ENCODE measurements around the gene RAPGEF3.

RAPGEF3 gene

GRCh38 chr12:47776471-47777143 is 17.9 kb upstream of the RAPGEF3 start:
- DNase-seq (ENCODE audit: low spot score) = no peak

GRCh38 chr12:47775100-47775911 is 16.6 kb upstream of the RAPGEF3 start:
- DNase-seq (ENCODE audit: low spot score) = no peak

DNA sequence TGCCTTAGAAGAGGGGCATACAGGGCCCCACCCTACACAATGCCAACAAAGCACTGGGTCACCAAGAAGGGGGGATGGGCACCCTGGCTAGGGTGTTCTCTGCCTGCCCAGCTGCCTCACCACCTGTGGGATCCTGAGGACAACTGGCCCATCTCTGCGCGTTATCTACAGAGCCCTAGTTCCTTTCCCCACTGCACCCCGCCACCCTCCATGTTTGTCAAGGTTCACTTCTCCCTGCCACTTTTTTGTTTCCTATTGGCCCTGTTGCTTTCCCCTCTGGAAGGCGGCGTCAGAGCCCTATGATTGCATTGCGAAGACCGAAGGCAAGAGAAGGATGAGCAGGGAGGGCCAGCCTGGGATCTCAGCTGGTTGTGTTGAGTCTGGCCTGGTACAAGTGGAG is 16.0 kb upstream of the RAPGEF3 start:
- no peak for DNase-seq (ENCODE audit: low spot score)

- DNase-seq (ENCODE audit: low spot score) = peak; percentile 48
These were observed 15.3 kb upstream of the RAPGEF3 start for GRCh38 chr12:47773858-47774580.

GRCh38 chr12:47773062-47773857 is 14.6 kb upstream of the RAPGEF3 start, which contains the start of gene SLC48A1:
SLC48A1 (plus strand) TSS chr12:47773238; CDS start chr12:47773305, 67 bp downstream.
- DNase-seq (ENCODE audit: low spot score) = peak; percentile 91

- no peak for DNase-seq (ENCODE audit: low spot score)
These were observed 14.0 kb upstream of the RAPGEF3 start for GRCh38 chr12:47772738-47773061.

- DNase-seq (ENCODE audit: low spot score) = no peak
These were observed 13.5 kb upstream of the RAPGEF3 start for GRCh38 chr12:47772094-47772660.

- no peak for DNase-seq (ENCODE audit: low spot score)
These were observed 12.6 kb upstream of the RAPGEF3 start for GRCh38 chr12:47771304-47771703.

- DNase-seq (ENCODE audit: low spot score) = peak; percentile 57
These were observed 11.5 kb upstream of the RAPGEF3 start for GRCh38 chr12:47770086-47770726.

GRCh38 chr12:47769234-47770085 is 10.8 kb upstream of the RAPGEF3 start:
- DNase-seq (ENCODE audit: low spot score) = no peak

DNA sequence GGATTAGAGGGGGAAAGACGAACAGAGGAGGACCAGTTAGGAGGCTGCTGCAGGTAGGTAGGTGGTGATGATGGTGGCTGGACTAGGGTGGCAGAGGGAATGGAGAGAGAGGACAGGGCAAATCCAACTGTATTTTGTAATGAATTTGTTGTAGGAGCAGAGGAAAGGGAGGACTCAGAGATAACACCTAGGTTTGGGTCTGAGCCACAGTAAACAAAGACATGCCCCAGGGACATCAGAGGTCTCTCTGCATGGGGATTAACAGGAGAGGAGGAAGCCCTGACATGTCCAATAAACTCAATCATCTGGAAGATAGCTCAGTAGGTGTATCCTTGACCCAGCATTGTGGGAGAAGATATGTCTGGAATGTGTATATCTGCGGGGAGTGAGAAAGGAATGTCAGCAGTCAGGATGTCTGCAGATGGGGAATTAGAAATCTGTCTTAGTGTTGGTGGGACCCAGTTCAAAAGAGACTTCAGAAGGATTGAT is 9.7 kb upstream of the RAPGEF3 start:
- DNase-seq (ENCODE audit: low spot score) = peak; percentile 56

GRCh38 chr12:47767216-47767724 is 8.6 kb upstream of the RAPGEF3 start:
- DNase-seq (ENCODE audit: low spot score) = peak; percentile 78

DNA sequence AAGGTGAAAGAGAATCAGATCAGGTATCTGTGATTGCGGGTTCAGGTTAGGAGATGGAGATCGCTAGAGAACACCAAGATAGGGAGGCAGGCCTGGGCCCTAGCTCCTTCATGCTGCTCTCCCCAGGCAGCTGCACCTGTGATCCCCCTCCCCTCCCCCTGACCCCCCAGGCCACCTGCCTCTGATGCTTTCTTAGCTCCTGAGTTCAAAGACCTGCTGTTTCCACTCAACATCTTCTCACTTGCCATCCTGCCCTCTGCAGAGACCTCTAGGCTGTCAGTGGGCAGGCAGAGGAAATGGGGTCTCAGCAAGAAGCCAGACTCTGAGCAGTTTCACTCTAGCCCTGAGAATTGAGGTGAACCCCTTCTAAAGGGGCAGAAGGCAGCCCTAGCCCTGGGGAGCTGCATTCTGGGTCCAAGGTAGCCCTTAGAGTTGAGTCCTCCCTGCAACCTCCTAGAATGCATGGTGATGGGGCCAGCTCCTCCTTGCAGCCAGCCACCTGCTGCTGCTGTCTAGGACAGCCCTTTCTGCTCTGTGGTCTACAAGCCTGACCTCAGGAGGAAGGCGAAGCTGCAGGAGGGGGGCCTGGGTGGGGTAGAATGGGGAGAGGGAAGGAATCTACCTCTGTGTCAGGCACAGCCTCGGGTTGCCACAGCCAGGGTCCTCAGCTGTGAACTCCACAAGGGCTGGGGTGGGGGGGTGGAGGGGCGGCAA is 8.0 kb upstream of the RAPGEF3 start:
- no peak for DNase-seq (ENCODE audit: low spot score)

- no peak for DNase-seq (ENCODE audit: low spot score)
These were observed 5.0 kb upstream of the RAPGEF3 start for GRCh38 chr12:47763481-47764346.

DNA sequence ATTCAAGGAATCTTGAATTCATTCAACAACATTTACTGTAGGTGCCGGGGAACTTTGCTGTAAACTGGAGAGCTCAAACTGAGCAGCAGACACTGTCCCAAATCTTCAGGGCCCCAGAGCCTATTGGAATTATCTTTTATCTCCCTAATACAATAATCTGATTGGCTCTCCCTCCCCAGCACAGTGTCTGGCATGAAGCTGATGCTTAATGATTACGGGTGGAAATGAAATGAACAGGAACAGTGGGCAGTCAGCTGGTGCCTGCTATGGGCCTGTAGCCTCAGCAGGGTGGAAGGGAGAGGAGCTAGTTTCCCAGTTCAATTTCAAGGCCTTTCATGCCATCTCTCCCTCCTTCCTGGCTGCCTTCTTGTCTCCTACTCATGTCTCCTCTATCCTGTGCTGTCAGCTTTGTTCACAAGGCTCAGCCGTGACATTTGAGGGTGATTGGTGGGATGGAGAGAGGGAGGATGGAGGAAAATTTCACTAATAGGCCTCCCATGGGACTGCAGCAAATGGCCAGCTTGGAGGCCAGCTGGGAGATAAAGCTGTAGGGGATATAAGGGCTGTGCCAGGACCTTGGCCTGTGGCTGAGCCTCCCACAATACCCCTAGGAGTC is 4.3 kb upstream of the RAPGEF3 start:
- no peak for DNase-seq (ENCODE audit: low spot score)

DNA sequence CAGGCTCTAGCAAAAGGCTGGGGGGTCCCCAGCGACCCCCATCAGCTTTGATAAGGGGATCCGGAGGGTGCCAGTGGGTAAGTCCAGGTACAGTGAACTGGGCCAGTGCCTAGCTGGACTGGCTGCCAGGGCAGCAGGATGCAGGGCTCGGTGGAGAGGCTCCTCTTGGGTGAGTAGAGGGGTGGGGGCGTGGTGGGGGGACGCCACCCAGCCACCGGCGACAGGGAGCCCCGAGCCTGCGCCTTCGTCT is 171 bp downstream of the RAPGEF3 start:
- DNase-seq (ENCODE audit: low spot score) = no peak

DNA sequence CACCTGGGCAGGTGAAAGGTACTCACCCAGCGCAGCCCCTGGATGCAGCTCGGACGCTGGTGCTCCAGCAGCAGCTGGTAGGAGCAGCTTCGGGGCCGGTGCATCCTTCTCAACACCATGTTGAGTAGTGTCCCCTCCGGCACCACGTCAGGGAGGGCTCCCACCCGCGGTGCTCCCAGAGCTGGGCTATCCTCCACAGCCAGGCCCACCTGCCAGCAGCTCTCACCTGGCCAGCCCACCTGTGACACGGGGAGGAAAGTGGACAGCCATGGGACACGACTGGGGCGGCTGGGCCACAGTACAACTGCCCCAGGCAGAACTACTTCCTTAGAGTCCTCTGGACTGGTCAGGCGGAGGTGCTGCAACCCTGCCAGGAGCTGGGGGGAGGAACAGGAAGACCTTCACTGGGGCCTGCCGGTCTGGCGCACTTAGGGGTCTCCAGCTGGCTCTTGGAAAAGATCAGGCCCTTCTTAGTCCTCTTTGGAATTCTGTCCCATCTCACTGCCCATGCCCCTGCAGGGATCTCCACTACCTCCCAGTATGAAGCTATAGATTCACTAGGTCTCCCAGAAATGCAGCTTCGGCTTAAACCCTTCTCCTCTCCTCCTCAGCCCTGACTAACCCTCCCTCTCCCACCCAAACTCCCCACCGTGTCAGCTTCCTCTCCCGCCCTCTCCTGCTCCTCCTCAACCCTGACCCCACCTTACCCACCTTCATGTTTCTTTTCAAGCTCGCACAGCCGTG is 668 bp downstream of the RAPGEF3 start:
- DNase-seq (ENCODE audit: low spot score) = no peak

All from HuH-7 (cell line).